GM12801 (cell line): ENCODE measurements around the gene IFT80.

Experiments used
- CTCF ChIP-seq: IDR thresholded peaks from one replicate; pipeline ENCODE4 v1.5.1; 2011; ENCODE audit warnings: control low read depth; ENCODE audit not compliant: insufficient read length; ENCODE audit errors: extremely low read depth

The IFT80 gene

GRCh38 chr3:160373655-160374054 lies 25.4 kb downstream of the IFT80 start:
- no peak for TF ChIP-seq CTCF

- no peak for TF ChIP-seq CTCF
These were observed 26.2 kb downstream of the IFT80 start for GRCh38 chr3:160372780-160373179.

- no peak for TF ChIP-seq CTCF
These were observed 27.8 kb downstream of the IFT80 start for GRCh38 chr3:160370987-160371857.

GRCh38 chr3:160369784-160370183 lies 29.2 kb downstream of the IFT80 start:
- TF ChIP-seq CTCF, result no peak

- no peak for TF ChIP-seq CTCF
These were observed 30.2 kb downstream of the IFT80 start for GRCh38 chr3:160368804-160369203.

GRCh38 chr3:160365869-160366522 lies 33.0 kb downstream of the IFT80 start:
- TF ChIP-seq CTCF, result no peak

- no peak for TF ChIP-seq CTCF
These were observed 43.2 kb downstream of the IFT80 start for GRCh38 chr3:160355826-160356225.
